GM12873 (cell line): ENCODE measurements around the gene UBE2N.

Experiments
- TF ChIP-seq, protein P1 (sequence below): IDR thresholded peaks from 2 replicates; pipeline ENCODE4 v1.5.1; 2012; ENCODE audit warnings: low read depth, mild to moderate bottlenecking, moderate library complexity, low read length, control low read depth; ENCODE audit not compliant: insufficient read depth; ENCODE audit errors: missing control alignments

UBE2N gene, protein sequence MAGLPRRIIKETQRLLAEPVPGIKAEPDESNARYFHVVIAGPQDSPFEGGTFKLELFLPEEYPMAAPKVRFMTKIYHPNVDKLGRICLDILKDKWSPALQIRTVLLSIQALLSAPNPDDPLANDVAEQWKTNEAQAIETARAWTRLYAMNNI

DNA sequence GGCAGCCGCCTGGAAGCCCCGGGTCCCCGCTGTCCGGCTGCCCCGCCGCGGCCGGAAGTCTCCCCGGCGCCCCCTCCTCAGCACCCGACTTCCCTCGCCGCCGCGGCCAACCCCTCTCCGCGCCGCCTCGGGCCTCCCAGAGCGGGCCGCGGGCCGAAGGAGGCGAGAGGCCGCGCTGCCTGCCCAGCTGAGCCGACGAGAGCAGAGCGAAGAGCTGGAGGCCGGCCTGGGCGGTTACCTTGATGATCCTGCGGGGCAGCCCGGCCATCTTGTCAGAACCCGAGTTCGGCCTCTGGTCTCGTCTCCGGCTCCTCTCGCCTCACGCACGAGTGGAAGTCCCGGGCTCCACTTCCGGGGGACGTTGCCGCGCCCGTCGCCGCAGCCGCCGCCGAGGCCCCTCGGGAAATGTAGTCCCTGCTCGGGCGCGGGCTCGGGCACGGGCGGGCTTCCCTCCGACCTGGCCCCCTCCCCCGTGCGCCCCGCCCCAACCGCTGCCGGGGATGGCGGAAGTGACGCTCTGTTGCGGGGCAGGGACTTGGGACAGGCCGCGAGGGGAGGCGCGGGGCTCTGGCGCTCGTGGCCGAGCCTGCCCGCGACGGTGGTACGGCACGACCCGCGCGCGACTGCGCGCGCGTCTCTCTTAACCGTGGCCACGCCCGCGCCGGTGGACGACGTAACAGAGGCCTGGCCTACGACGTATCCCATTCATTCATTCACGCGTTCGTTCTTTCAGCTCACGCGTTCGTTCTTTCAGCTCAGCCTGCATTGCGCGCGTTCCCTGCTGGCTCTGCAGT, at the start of gene UBE2N:
Gene UBE2N, minus strand, starts transcription at position 331 of the 794 bp plus-strand sequence. Its CDS starts 63 bp downstream, at position 268.
- TF ChIP-seq, protein P1, sequence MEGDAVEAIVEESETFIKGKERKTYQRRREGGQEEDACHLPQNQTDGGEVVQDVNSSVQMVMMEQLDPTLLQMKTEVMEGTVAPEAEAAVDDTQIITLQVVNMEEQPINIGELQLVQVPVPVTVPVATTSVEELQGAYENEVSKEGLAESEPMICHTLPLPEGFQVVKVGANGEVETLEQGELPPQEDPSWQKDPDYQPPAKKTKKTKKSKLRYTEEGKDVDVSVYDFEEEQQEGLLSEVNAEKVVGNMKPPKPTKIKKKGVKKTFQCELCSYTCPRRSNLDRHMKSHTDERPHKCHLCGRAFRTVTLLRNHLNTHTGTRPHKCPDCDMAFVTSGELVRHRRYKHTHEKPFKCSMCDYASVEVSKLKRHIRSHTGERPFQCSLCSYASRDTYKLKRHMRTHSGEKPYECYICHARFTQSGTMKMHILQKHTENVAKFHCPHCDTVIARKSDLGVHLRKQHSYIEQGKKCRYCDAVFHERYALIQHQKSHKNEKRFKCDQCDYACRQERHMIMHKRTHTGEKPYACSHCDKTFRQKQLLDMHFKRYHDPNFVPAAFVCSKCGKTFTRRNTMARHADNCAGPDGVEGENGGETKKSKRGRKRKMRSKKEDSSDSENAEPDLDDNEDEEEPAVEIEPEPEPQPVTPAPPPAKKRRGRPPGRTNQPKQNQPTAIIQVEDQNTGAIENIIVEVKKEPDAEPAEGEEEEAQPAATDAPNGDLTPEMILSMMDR, result no peak

DNA sequence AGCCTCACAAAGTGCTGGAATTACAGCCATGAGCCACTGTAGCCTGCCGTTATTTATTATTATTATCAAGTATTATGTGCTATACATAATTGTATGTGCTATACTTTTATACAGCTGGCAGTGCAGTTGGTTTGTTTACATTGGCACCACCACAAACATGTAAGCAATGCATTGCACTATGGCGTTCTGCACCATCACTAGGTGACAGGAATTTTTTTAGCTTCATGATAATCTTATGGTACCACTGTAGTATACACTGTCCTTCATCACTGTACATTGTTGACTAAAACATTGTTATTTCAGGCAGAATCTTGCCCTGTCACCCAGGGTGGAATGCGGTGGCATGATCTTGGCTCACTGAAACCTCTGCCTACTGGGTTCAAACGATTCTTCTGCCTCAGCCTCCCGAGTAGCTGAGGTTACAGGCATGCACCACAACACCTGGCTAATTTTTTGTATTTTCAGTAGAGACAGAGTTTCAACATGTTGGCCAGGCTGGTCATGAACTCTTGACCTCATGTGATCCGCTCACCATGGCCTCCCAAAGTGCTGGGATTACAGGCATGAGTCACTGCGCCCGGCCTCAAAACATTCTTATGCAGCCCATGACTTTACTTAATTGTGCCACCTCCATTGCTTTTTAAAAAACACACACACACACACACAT, 42.7 kb upstream of the UBE2N start:
- TF ChIP-seq, protein P1, result no peak

DNA sequence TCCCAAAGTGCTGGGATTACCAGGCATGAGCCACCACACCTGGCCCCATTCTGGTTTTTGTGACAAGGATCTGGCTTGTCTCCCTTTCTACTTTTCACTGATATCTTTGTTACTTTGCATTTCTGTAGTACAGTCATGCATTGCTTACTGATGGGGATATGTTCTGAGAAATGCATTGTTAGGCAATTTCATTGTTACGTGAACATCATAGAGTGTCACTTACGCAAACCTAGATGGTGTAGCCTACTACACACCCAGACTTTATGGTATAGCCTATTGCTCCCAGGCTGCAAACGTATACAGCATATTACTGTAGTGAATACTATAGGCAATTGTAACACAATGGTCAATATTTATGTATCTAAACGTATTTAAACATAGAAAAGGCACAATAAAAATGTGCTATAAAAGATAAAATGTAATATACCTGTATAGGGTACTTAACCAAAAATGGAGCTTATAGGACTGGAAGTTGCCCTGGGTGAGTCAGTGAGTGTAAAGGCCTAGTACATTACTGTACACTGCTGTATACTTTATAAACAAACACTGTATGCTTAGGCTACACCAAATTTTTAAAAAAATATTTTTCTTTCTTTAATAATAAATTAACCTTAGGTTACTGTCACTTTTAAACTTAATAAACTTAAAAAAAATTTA, 41.5 kb upstream of the UBE2N start:
- TF ChIP-seq, protein P1, result no peak

DNA sequence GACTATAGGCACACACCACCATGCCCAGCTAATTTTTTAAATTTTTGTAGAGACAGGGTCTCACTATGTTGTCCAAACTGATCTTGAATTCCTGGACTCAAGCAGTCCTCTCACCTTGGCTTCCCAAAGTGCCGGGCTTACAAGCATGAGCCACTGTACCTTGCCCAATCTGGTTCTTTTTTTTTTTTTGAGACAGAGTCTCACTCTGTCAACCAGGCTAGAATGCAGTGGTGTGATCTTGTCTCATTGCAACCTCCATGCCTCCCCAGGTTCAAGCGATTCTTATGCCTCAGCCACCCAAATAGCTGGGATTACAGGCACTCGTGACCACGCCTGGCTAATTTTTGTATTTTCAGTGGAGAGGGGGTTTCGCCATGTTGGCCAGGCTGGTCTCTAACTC, 41.0 kb upstream of the UBE2N start:
- TF ChIP-seq, protein P1, result no peak

DNA sequence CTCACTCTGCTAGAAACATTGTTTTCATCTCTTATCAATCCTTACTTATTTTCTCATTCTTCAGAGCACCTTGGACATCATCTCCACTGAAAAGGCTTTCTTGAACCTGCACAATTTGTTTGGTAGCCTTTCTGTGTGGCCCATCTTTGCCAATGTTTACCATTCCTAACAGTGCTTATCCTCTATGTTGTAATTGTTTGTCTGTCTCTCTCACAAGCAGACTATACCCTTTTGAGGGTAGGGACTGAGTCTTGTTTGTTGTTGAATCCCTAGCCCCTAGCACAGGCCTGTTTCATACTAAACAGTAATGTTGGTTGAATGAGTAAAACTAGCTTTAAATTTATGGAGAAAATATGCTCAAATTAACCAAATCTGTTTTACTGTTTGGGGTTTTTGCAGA, 34.8 kb upstream of the UBE2N start:
- TF ChIP-seq, protein P1, result no peak

DNA sequence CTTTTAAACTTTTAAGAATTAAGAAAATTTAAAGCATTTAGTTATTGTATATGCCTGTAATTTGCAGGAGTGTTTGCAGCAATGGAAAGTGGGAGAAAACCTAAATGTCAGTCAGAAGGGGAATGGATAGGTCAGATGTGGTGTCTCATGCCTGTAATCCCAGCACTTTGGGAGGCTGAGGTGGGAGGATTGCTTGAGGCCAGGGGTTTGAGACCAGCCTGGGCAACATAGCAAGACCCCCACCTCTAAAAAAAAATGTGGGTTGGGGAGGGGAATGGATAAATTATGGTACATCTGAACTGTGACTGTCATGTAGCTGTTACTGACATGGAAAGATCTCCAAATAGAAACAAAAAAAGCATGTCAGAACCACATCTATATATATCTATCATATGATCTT, 27.6 kb upstream of the UBE2N start:
- TF ChIP-seq, protein P1, result no peak

DNA sequence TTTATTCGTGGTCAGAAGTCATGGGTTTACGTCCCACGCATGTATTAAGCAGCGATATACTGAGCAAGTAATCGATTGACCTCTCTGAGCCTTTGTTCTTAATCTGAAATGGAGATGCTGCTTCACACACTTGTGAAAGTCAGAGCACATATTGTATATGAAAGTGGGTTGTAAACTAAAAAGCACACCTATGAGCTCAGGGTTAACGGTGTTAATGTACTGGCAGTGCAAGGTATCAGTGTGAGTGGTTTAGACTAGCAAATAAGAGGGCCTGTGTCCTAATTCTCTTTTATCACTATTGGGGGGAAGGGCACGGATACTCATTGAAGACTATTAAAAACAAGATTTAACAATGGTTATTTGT, 26.2 kb upstream of the UBE2N start:
- TF ChIP-seq, protein P1, result no peak
